Suprapubic skin (tissue), 3 donors: ENCODE data around the gene OSBP2.

Experiments
- CTCF ChIP-seq, 2 donors: fragments of 200-600 bp in 1 of 2; fragments of 450-650 bp in 1 of 2; sonication (generic) in 1 of 2; IDR thresholded peaks; one replicate each; pipeline ENCODE4 v1.5.1; 2016 to 2019; ENCODE audit warnings: antibody characterized with exemption in 2 of 2, mild to moderate bottlenecking in 1 of 2, moderate library complexity in 1 of 2
- EP300 ChIP-seq: sonication (generic); formaldehyde crosslinking; IDR thresholded peaks from one replicate; pipeline ENCODE4 v1.6.1; 2017; ENCODE audit warnings: antibody characterized with exemption
- POLR2A ChIP-seq, 2 donors: fragments of 450-650 bp; IDR thresholded peaks; one replicate each; pipeline ENCODE4 v1.6.1; 2017; ENCODE audit warnings: antibody characterized with exemption in 2 of 2, mild to moderate bottlenecking in 2 of 2, moderate library complexity in 2 of 2

DNA sequence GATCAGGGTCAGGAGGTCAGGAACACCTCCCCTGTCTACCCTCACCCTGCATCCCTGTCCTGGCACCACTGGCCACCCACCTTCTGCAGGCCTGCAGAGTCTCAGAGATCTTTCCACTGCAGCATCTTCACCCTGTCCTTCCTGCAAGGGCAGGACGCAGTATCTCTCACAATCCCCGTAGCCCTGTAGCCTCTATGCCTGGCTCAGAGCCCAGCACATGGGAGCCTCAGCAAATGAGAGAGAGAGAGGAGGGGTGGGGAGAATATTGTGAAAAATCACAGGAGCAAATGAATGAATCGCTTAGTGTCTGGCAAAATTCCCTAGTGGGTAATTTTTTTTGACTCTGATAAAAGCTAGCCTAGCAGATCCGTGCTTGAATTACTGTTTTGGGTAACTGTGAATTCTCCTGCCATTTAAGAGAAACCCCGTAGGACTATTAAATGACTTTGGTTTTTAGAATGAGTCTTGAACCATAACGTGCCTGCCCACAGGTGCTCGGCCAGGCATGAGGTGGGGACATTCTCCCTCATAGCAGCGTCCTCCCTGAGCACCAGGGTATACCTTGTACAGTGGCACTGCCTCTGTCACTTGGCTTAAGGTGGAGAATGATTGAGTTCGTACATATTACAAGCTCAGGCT, 182.4 kb downstream of the OSBP2 start:
- TF ChIP-seq CTCF (IDR thresholded peaks at IDR 0.05), result no peak
- no peak for TF ChIP-seq POLR2A (IDR thresholded peaks at IDR 0.05)
- no peak for TF ChIP-seq EP300
